HepG2 (cell line): ENCODE data around the gene BNIP1.

Experiments used
- MAFF ChIP-seq: IDR thresholded peaks from 2 replicates; pipeline ENCODE4 v1.6.1; 2011; ENCODE audit warnings: low read depth, low read length, improper control_type of control experiment
- POLR2AphosphoS5 ChIP-seq: IDR thresholded peaks from 2 replicates; pipeline ENCODE4 v1.6.1; 2012; ENCODE audit warnings: low read depth, low read length

DNA sequence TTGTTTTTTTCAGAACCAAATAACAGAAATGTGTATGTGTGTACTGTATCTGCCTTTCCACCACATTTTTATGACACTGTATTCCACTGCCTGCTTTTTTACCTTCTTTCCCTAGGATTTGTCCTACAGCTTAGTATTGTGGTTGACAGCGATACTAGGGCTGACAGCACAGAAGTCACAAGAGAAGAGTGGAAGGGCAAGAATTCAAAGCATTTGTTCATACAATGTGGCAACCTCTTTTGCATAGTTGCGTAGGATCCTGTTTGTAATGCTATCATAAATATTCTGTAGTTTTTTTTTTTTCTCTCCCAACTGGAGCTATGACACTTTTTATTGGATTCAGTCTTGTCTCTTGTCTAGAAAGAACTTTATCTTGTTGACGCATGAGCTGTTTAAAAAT, 5.6 kb upstream of the BNIP1 start:
- no peak for TF ChIP-seq POLR2AphosphoS5
- TF ChIP-seq MAFF: no peak
